Left forelimb (tissue), 1 donor: ENCODE results near the gene TLCD1.

ENCODE experiments used
- DNase-seq: peaks from one replicate; pipeline ENCODE4 v3.0.0-alpha.2; 2018; ENCODE audit warnings: low spot score

The TLCD1 gene

GRCh38 chr17:28712705-28713415, 13.2 kb downstream of the TLCD1 start:
- no peak for DNase-seq

DNA sequence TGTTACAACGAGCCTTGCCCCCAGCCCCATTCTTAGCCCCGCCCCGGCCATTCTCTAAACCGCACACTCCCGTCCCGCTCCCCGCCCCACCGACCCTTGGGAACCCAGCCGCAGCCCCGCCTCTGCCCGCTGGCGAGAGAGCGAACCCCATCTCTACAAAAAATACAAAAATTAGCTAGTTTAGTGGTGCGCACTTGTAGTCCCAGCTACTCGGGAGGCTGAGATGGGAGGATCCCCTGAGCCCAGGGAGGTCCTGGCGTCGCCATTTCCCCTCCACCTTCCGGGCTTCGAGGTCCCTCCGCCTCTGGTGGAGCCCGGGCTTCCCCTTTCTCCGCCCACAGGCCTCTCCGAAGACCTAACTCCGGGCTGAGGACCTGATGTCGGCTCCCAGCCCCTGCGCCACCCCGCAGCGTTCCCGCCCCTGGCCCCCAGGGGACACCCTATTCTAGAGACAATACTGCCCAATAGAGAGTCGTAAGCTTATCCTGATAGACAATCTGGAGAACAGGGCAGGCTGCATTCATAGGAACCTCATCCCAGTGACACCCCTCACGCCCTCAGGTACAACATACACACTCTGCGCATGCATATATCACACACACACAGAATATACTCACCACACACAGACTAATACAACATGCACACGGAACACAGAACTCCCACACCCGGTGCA, 13.9 kb downstream of the TLCD1 start:
- peak; percentile 74 for DNase-seq

GRCh38 chr17:28711723-28712031, 14.4 kb downstream of the TLCD1 start, which contains the start of gene PROCA1:
PROCA1 (minus strand) TSS chr17:28711888; CDS start chr17:28711660, 228 bp downstream.
- no peak for DNase-seq

DNA sequence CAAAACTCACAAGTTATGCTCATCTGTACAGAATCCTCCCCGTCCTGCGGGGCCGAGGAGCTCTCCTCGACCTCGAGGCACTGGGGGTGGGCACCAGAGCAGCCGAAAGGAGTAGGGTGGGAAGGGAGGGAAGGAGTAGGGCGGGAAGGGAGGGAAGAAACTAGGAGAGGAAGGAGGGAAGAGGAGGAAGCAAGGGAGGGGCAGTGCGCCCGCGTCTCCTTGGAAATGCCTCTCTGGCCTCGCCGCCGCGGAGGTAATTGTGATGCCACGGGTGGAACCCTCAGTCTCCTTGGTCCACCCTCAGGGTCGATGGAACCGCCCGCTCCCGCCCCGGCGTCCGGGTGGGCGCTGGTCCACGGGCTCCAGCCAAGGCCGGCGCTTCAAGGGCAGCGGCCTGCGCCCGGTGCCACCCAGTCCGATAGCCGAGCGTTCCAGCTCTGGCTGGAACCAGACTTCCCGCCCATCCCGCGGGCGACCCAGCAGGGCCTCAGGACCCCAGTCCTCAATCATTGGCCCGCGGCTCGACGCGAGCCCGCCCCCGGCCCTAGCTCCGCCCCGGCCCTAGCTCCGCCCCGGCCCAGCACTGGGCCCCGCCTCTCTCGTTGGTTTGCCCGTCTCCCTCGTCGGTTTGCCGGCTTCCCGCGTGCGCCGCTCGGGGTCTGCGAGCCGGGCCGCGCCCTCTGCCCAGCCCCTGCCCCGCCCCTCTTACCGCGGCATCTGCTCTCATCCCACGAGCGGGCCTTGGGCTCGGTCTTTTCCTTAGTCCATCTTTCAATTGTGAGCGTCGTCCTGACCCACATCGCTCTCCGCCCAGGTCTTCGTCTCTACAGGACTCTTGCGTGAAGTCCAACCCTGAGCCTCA, 14.9 kb downstream of the TLCD1 start:
- DNase-seq, result peak; percentile 97

- no peak for DNase-seq
Observed at GRCh38 chr17:28707339-28707720, 18.7 kb downstream of the TLCD1 start.

GRCh38 chr17:28706471-28707338, 19.3 kb downstream of the TLCD1 start:
- DNase-seq, result no peak

- no peak for DNase-seq
Observed at GRCh38 chr17:28705728-28706334, 20.2 kb downstream of the TLCD1 start.

DNA sequence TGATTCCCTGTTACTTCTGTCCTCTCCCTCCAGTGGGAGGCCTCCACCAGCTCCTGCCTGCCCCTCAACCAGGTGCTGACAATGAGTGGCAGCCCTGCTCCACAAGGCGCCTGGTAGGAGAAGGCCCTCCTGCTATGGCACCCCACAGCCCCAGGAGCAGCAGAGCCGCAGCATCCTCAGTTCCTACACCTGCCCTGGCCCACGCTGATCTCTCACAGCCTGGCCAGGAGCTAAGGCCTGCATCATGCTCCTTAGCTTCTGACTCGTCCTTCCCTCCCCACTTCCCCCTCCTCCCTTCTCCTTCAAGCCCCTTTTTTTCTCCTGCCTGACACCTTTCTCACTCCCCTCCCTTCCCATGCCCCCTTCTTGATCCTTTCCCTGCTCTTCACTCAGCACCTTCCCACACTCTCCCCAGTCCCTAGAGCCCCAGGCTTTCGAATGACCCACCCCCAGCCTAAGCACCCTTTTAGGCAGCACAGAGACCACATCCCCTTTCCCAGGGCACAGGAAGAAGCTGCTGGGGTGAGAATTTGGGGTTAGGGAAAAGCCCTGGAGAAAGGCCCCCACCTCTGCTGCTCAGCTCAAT, 20.9 kb downstream of the TLCD1 start:
- DNase-seq, result no peak

DNA sequence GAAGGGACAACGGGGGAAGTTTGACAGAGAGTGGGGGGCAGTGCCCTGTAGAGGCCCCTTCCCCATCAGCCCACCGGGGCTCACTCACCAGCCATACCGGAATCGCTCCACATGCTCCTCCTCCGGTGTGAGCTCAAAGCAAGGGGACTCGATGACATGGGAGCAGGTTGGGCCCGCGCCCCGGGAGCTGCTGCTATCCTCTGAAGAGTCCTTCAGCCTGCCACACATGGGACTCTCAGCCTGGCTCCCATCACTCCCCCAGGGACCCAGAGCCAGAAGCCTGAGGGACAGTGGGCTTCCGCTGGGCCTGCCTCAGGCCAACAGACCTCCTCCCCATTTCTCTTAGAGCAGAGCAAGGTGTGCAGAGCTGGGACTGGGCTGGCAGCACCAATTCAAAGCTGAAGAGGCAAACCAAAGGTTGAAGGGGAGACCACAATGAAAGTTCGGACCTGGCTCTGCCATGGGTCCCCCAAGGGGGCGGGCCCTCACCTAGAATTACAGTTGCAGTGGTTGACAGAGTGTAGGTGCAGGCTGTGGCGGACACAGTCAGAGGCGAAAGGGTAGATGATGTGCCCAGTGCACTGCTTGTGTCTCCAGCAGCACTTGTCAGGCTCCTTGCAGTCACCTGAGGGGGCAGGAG, 21.7 kb downstream of the TLCD1 start:
- DNase-seq, result no peak

GRCh38 chr17:28703552-28704218, 22.3 kb downstream of the TLCD1 start:
- DNase-seq, result no peak

DNA sequence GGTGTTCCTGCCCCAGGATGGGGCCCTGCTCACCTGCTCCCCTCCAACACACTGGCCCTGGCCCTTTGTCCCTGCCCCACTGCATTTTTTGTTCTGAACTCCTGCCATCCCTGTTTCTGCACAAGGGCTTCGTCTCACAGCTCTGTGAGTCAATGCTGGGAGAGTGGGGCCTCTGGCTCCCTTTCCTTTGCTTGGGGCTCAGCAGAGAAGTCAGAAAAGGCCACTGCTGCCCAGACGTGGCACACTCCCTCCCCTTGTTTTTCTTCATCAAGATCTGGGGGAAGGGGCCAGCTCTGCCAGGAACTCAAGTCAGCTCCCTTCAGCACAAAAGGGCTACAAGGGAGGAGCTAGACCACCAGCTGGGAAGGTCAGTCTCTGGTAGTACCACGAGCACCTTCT, 23.3 kb downstream of the TLCD1 start:
- no peak for DNase-seq

DNA sequence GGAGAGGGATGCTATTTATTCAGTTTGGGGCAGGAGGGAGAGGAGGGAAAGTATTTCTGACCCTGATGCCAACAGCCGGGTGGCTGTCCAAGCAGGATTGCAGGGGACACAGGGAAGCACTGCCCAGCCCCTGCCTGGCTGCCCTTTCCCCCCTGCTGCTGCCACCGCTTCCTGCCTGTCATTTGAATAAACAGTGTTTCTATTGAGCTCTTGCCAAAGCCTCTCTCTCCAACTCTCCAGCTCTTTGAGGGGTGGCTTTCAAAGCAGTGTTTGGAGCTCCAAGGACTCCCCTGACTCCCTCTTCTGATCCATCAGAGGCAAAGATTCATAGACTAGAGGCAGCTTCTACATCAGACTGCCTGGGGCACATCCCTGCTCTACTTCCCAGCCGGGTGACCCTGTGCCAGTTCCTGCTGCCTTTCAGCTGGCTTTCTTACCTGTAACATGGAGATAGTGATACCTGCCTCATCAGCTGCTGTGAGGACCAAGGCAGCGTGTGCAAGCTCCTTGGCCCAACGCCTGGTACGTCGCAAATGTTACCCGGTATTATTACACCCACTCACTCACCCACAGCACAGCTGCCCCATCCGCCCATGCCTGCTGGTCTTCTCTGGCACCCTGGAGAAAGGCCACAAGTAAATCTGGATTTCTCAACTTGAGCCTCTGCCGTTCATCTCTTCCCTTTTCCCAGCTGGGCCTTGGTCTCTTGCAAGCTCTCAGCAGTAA, 23.8 kb downstream of the TLCD1 start:
- no peak for DNase-seq

DNA sequence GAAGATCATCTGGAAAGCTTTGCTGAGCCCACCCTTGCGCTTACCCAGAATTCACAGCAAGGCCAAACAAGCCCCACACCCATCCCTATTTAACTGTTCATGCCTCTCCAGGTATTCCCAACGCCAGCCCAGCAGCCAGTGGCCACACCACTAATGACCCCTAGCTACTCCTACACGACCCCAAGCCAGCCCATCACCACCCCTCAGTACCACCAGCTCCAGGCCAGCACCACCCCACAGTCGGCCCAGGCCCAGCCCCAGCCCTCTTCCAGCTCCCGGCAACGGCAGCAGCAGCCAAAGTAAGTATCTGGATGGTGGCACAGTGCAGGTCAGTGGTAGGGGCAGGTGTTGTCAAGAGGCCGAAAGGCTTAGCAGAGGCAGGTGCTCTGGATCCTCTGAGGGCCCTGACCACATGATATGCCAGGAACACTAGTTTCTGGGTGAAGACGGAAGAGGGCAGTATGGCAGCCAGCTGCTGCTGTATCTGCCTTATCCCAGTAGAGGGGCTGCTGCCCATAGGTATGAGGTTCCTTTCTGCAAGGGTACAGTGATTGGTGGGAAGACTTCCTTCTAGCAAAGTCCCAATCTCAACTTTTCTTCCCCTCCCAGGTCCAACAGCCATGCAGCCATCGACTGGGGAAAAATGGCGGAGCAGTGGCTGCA, 25.1 kb downstream of the TLCD1 start:
- DNase-seq, result no peak

GRCh38 chr17:28700278-28700677, 25.8 kb downstream of the TLCD1 start:
- DNase-seq, result no peak

DNA sequence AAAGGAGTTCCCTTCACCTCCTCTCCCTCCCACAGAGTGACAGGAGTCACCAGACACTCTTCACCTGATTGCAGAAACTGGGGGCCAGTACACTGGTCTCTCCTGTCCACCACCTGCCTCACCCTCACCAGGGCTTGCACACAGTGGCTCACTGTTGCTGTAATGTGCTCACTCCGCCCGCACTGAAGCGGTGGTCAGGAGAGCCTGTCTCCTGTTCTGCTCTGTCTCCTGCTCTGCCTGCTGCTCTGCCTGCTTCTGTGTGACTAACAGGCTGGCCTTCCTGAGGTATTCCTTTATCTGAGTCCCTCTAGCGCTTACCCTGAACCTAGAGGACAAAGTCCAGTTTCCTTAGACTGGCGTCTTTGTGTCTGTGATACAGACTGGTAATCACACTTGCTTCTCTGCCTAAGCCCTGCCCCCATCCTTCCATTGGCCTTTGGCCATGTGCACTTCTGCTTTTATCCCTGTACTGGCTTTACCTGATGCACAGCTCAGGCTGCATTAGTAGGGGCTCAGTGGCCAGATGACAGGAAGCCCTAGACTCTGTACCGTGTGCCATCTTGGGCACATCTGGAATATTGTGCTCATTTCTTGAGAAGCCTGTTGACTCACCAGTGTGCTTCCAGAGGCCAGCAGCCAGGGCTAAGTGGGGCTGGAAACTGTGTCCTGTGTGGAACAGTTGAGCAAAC, 27.6 kb downstream of the TLCD1 start:
- DNase-seq, result no peak

DNA sequence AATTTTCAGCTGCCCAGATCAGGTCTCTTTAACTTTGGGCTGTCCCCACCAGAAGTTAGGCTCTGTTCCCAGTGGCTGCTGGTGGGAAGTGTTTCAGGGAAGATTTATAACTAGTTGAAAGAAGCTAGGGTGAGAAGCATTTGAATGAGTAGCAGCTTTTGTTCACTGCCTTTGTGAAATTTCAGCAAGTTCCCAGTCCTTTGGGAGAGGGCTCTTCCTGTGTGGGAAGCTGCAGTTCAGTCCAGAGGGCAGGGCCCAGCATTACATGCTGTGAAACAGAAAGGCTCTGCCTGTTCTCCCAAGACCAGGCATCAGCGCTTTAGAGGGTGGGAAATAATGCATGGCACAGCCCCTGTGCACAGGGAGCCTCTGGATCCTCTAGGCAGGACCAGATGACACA, 32.2 kb downstream of the TLCD1 start:
- DNase-seq, result no peak

DNA sequence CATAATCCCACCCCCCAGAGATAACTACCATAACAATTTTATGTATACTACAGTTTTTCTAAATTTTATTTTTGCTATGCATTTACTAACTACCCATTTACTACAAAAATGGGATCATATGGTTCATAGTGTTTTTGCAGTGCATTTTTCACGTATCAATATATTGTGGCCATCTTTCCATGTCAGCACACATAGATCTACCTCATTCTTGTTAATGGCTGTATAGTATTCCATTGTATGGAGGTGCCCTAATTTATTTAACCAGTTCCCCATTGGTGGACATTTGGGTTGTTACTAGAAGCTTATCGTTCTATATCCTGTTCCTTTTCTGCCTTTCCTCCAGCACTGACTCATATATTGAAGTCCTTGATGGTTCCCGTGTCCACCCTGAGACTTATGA, 37.0 kb downstream of the TLCD1 start:
- DNase-seq, result no peak

- DNase-seq, result no peak
Observed at GRCh38 chr17:28688481-28688880, 37.6 kb downstream of the TLCD1 start.
